Measurements from ENCODE around the gene FAM174C.
A peak's percentile ranks its signal among the peaks of the same experiment; 100 is the strongest.

The FAM174C gene

GRCh38 chr19:1273263-1274041 lies 1.9 kb upstream of the FAM174C start:
- no peak for DNase-seq (ENCODE audit: low spot score)

GRCh38 chr19:1274081-1274851 lies 1.1 kb upstream of the FAM174C start:
- no peak for DNase-seq (ENCODE audit: low spot score)

GRCh38 chr19:1274852-1275259 lies 474 bp upstream of the FAM174C start:
- DNase-seq (ENCODE audit: low spot score) = no peak

GRCh38 chr19:1275976-1276627 lies 772 bp downstream of the FAM174C start:
- no peak for DNase-seq (ENCODE audit: low spot score)

GRCh38 chr19:1276628-1277022 lies 1.3 kb downstream of the FAM174C start:
- no peak for DNase-seq (ENCODE audit: low spot score)

- DNase-seq (ENCODE audit: low spot score) = no peak
Observed at GRCh38 chr19:1277061-1277460, 1.7 kb downstream of the FAM174C start.

- DNase-seq (ENCODE audit: low spot score) = no peak
Observed at GRCh38 chr19:1278074-1278473, 2.7 kb downstream of the FAM174C start.

- DNase-seq (ENCODE audit: low spot score) = no peak
Observed at GRCh38 chr19:1278713-1279660, 3.7 kb downstream of the FAM174C start.

GRCh38 chr19:1279782-1280341 lies 4.5 kb downstream of the FAM174C start:
- DNase-seq (ENCODE audit: low spot score) = peak; percentile 81

GRCh38 chr19:1280636-1281568 lies 5.6 kb downstream of the FAM174C start:
- DNase-seq (ENCODE audit: low spot score) = no peak

- DNase-seq (ENCODE audit: low spot score) = no peak
Observed at GRCh38 chr19:1281569-1282287, 6.4 kb downstream of the FAM174C start.

GRCh38 chr19:1282588-1283206 lies 7.4 kb downstream of the FAM174C start:
- no peak for DNase-seq (ENCODE audit: low spot score)

GRCh38 chr19:1283207-1283916 lies 8.0 kb downstream of the FAM174C start:
- no peak for DNase-seq (ENCODE audit: low spot score)

GRCh38 chr19:1283917-1284292 lies 8.6 kb downstream of the FAM174C start:
- no peak for DNase-seq (ENCODE audit: low spot score)

- DNase-seq (ENCODE audit: low spot score) = no peak
Observed at GRCh38 chr19:1284293-1284978, 9.1 kb downstream of the FAM174C start.

GRCh38 chr19:1284979-1285736 lies 9.8 kb downstream of the FAM174C start:
- DNase-seq (ENCODE audit: low spot score) = no peak

GRCh38 chr19:1285737-1286360 lies 10.5 kb downstream of the FAM174C start, which contains the start of gene EFNA2:
Gene EFNA2, plus strand, starts transcription at chr19:1285873. Its CDS starts 296 bp downstream, at chr19:1286169.
- DNase-seq (ENCODE audit: low spot score) = no peak
